ENCODE results near the gene CST6. TPM values are rescaled to one million over a fixed set of nuclear protein-coding genes. Genes with fewer than 3 reads are reported as not detected.
"Not testable (repeated sequence)": the region's sequence is repeated elsewhere in the genome, so short reads cannot be mapped to it uniquely, and the experiment has no call there.

The CST6 gene
- total RNA-seq, 1 donor from 2014 or later = 0.59 TPM

GRCh38 chr11:65983589-65983987 is 28.2 kb upstream of the CST6 start:
- intact Hi-C loops (cut with micrococcal nuclease) = no loop called here

DNA sequence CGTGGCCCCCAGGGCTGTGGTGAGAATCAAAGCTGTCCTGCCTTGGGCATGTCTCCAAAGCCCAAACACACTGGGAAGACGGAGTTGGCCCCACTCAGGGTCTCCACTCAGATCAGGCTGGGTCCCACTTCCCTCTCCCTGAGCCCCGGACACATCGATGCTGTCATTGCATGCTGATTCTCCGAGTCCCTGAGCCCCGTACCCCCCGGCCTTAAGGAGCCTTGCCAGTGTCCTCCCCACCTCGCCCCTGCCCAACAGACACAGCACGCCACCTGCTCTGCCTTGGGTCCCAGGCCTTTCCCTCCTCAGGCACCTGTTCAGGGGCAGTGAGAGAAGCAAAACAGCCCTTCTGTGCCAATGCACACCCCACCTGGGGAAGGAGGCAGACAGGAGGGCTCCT is 24.5 kb upstream of the CST6 start:
- intact Hi-C loops (cut with micrococcal nuclease) = loop anchor here (5.0 kb wide), 1 partner anchor 370 kb away; the partner anchor contains the start of gene PCNX3

- intact Hi-C loops (cut with micrococcal nuclease) = loop anchor here (1.0 to 5.0 kb wide), 15 partner anchors 13 to 372 kb away; partner anchors contain the start of genes AP5B1, BANF1, C11orf68 and CCDC85B
Measured at GRCh38 chr11:65988791-65989592, 22.8 kb upstream of the CST6 start.

- intact Hi-C loops (cut with micrococcal nuclease) = no loop called here
Measured at GRCh38 chr11:65992056-65992455, 19.8 kb upstream of the CST6 start.

DNA sequence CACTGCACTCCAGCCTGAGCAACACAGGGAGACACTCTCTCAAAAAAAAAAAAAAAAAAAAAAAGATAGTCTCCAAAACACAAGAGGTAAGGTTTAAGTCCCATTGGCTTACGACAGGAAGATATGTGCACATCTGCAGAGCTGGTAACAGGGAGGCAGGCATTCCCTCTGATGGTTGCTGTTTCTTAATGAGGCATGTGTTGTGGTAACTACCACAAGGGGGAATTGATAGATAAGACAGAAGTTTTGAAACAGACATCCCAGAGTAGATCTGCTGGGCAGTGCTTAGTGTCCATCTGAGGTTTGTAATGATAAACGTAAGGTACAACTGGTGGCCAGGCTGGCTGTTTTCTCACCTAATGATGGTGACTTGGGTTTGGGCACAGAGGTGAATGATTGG is 14.5 kb upstream of the CST6 start:
- intact Hi-C loops (cut with micrococcal nuclease) = no loop called here

DNA sequence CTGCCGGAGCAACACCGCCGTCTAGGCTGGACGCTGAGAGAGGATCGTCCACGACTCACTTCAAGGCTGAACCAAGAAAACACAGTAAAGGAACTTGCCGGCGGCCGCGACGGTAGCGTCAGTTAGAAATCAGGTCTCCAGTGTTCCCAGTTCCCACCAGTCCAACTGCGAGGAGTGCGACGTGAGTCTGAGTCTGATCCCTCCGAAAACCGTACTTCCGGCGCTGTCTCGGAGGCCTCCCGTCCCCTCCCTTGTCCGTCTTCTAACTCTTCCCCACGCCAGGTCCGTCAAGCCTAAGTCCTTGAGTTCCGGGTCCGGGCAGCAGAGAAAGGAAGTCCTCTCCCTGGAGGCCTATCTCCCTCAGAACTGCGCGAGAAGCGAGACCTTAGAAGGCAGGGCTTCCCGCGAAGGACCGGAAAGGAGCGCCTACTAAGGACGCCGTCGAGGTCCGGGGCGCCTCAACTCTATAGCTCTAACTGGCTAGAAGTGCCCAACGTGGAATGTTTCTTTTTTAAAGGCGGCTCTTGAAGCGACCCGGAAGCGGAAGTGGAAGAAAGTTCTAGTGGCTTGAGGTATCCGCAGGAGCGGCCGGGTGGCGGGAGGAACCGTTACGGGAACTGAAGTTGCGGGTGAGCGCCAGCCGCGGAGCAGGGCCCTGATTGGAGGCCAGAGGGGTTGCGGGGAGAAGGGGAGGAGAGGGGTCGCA is 9.7 kb upstream of the CST6 start, which contains the start of the genes BANF1 and EIF1AD:
Gene BANF1, plus strand, starts transcription at position 562 of the 706 bp plus-strand sequence. CDS start 748 bp downstream, outside the sequence.
Gene EIF1AD, minus strand, starts transcription at position 216 of the 706 bp plus-strand sequence. CDS start 1,768 bp downstream, outside the sequence.
- intact Hi-C loops (cut with micrococcal nuclease) = loop anchor here (1.0 kb wide), 16 partner anchors 13 to 432 kb away; partner anchors contain the start of genes C11orf68, CFL1, DRAP1 and FIBP

DNA sequence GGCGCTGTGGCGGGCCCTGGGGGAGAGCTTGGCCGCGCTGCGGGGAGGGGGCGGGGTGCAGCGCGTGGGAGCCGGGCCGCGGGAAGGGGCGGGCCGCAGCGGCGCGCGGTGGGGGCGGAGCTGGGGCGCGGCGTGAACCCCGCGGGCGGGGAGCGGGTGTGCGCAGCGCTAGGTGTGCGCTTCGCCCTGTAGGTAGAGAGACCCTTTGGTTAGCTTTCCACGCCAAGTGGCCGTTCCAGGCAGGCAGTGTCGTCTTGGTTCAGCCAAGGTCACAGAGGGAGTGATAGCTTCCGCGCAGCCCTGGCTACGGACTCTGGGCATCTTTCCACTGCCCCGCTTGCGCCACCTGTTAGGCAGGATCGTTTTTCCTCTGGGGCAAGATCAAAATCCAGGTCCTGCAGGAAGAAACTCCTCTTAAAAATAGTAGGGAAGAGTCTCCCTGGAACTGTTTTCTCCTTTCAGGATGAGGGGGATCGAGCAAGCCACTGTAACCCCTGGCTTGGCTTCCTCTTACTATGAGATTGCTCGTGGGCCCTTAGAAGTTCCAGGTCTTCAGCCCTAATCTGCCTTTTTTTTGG is 9.1 kb upstream of the CST6 start:
- intact Hi-C loops (cut with micrococcal nuclease) = loop anchor here (1.0 kb wide), 16 partner anchors 13 to 432 kb away; partner anchors contain the start of genes C11orf68, CFL1, DRAP1 and FIBP

GRCh38 chr11:66003291-66003690 is 8.5 kb upstream of the CST6 start:
- intact Hi-C loops (cut with micrococcal nuclease) = no loop called here

GRCh38 chr11:66004186-66004585 is 7.6 kb upstream of the CST6 start:
- intact Hi-C loops (cut with micrococcal nuclease) = no loop called here

DNA sequence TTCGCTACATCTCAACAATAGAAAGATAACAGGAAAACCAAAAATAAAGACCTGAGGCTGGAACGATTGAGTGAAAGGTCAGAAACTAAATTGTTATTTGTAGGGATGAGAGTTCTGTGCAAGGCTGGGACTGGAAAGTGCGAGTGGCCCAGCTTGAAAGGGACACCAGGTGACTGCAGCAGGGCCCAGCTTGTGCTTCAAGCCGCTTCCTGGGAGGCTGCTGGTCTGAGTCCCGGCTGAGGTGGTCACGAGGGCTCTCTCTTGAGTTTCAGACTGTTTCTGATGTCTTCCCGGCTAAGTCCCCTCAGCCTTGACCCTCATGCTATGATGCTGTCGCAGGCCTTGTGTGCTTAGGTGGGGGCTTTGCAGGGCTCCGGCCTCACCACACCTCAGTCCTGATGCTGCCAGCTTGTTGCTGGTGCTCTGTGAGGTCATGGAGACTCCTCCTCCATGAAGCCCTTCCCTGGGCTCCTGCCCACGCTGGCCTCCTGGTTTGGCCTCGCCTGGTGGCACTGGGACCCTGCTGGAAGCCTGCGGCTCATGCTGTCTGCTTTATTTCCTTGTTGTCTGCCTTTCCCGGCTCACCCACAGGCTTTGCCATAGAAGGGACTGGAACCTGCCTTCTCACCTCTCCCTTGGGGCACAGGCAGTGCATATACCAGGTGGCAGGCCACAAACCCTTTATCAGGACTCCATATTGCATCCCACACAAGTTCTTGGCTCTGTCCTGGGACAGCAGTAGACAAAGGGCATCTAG is 5.5 kb upstream of the CST6 start:
- intact Hi-C loops (cut with micrococcal nuclease) = no loop called here

- intact Hi-C loops (cut with micrococcal nuclease) = no loop called here
Measured at GRCh38 chr11:66006891-66007176, 5.0 kb upstream of the CST6 start.

DNA sequence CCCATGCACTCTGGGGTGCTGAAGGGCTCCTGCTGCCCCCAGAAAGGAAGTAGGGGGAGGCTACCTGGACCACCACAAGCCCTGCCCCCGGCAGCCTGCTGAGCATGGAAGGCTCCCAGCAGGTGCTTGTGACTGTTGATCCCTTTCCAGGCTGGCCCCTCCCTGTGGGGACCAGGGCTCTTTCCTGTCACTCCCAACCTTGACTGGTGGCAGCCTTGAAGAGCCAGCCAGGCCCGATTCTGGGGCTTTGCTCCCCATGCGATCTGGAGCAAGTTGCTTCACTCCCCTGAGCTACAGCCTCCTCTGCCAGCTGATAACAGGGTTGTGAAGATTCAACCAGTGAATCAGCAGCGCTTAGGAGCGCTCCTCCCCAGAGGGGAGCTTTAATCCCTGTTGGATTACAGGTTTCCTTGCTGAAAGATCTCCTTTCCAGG is 4.6 kb upstream of the CST6 start:
- intact Hi-C loops (cut with micrococcal nuclease) = no loop called here

DNA sequence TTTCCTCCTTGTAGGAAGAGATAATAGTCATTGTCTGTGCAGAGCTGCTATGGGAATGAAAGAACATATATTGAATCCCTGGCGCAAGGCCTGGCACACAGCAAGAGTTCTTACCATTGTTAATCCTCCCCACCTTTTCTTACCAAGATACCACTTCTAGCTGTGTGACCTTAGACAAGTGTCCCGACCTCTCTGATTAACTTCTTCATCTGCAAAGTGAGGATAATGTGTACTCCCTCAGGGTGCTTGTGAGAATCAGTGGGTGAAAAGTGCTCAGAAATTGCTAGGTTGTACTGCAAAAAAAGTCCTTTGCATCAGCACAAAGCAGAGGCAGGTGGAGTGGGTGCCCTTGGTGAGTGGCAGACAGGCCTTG is 3.7 kb upstream of the CST6 start:
- intact Hi-C loops (cut with micrococcal nuclease) = no loop called here

GRCh38 chr11:66008468-66009101 is 3.2 kb upstream of the CST6 start:
- intact Hi-C loops (cut with micrococcal nuclease) = no loop called here

DNA sequence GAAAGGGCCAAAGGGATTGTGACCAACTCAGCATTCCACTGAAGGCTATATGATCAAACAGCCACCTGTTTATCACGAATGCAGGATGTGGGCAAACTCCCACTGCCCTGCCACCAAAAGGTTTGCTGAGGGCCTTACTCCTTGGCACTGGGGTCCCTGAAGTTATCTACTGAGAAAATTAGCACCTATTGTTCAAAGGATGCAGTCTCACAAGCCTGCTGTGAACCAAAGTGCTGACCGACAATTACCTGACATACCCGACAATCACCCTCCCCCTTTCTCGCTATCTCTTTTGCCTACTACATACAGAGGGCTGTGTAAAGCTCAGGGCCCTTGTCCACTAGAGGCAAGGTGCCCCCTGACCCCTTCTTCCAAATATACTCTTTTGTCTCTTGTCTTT is 1.8 kb upstream of the CST6 start:
- intact Hi-C loops (cut with micrococcal nuclease) = not testable (repeated sequence)

DNA sequence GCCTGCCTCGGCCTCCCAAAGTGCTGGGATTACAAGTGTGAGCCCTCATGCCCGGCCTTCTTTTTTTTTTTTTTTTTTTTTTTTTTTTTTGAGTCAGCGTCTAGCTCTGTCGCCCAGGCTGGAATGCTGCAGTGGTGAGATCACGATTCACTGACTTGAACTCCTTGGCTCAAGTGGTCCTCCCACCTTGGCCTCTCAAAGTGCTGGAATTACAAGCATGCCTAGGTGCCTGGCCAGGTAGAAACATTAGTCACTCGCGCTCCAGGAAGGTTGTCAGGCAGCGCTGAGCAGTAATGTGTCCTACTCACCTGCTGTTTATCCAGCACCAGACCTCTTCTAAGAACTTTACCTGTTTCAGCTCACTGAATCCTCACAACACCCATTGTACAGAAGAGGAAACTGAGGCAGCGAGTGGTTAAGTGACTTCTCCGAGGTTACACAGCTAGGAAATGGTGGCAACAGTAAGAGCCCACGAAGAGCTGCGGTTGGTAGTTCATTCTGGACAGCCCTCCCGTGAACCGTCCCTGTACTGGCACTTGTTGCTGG is 496 bp upstream of the CST6 start:
- intact Hi-C loops (cut with micrococcal nuclease) = no loop called here

GRCh38 chr11:66012371-66012945 is 650 bp downstream of the CST6 start:
- intact Hi-C loops (cut with micrococcal nuclease) = no loop called here

GRCh38 chr11:66012946-66013761 is 1.3 kb downstream of the CST6 start:
- intact Hi-C loops (cut with micrococcal nuclease) = no loop called here

GRCh38 chr11:66013762-66014100 is 1.9 kb downstream of the CST6 start:
- intact Hi-C loops (cut with micrococcal nuclease) = no loop called here

Measured in T-helper 1 cell treated with Interleukin-12 subunit alpha and Interleukin-12 subunit beta and Interleukin-4 antibody, amounts not matched to agents 30 ng/mL and 1 ng/mL, for 36 hours (primary cell).